ENCODE measurements around the gene TUBA1C.

DNA sequence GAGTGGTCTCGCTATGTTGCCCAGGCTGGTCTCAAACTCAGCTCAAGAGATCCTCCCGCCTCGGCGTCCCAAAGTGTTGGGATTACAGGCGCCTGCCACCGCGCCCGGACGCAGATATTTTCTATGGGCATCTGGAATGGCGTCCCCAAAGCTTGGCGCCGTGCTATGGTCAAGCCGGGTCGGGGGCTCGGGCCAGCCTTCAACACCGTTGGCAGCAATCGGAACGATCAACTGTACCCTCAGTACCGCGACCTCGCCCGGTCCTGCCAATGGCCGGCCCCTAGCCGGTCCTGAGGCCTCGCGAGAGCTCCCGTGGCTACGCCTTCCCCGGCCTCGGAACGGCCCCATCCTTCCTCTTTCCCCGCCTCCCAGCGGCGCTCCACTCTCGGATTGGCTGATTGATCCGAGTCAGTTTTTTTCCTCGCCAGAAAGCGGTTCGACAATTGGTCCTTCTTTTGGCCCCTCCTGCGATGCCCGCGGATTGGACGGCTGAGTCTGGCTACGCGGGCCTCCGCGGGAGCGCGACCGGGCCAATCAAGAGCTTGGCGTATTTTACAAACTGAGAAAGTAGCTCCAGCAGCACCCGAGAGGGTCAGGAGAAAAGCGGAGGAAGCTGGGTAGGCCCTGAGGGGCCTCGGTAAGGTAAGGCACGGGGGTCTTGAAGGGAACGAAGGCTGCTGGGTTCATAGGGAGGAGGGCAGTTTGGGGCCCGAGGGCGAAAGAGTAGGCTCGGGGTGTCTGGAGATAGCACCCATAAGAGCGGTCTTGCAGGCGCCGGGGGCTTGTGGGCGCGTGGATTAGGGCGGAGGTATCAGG is 58.0 kb downstream of the TUBA1C start, which contains the start of gene TROAP:
- TF ChIP-seq, protein P1, sequence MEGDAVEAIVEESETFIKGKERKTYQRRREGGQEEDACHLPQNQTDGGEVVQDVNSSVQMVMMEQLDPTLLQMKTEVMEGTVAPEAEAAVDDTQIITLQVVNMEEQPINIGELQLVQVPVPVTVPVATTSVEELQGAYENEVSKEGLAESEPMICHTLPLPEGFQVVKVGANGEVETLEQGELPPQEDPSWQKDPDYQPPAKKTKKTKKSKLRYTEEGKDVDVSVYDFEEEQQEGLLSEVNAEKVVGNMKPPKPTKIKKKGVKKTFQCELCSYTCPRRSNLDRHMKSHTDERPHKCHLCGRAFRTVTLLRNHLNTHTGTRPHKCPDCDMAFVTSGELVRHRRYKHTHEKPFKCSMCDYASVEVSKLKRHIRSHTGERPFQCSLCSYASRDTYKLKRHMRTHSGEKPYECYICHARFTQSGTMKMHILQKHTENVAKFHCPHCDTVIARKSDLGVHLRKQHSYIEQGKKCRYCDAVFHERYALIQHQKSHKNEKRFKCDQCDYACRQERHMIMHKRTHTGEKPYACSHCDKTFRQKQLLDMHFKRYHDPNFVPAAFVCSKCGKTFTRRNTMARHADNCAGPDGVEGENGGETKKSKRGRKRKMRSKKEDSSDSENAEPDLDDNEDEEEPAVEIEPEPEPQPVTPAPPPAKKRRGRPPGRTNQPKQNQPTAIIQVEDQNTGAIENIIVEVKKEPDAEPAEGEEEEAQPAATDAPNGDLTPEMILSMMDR (conservative IDR thresholded peaks at IDR 0.05): no peak
- TF ChIP-seq ZFX (IDR thresholded peaks at IDR 0.05): peak; percentile 46; the same call in 1 of the 2 replicates

Measured in C4-2B (cell line).